ENCODE measurements around the gene ZNF880.
A peak's percentile ranks its signal among the peaks of the same experiment; 100 is the strongest.
"Not testable (repeated sequence)": the region's sequence is repeated elsewhere in the genome, so short reads cannot be mapped to it uniquely, and the experiment has no call there.

ZNF880 gene

GRCh38 chr19:52369559-52370340 lies at the start of gene ZNF880:
TSS of gene ZNF880 (plus strand) at chr19:52369923. CDS start at chr19:52369966, 43 bp downstream.
- DNase-seq (ENCODE audit: low spot score): peak; percentile 43

GRCh38 chr19:52322429-52322828 lies 47.3 kb upstream of the ZNF880 start:
- no peak for DNase-seq (ENCODE audit: low spot score)

DNA sequence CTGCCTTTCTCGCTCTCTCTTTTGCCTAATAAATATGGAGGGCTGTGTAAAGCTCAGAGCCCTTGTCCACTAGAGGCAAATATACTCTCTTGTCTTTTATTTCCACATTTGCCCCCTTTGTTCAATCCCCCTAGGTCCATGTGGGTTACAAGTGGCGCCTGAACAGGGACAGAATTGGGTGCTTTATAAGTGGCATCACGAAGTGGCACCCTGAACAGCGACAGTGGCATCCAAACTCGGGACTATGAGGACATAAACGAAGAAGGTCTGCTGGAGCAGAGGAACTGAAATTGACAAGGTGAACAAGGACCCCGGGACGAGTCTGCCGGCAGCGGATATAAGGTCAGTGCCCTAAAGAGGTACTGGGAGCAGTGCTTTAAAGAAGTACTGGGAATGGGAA lies 38.0 kb upstream of the ZNF880 start:
- DNase-seq (ENCODE audit: low spot score): no peak

GRCh38 chr19:52335768-52336116 lies 34.0 kb upstream of the ZNF880 start:
- DNase-seq (ENCODE audit: low spot score): no peak

DNA sequence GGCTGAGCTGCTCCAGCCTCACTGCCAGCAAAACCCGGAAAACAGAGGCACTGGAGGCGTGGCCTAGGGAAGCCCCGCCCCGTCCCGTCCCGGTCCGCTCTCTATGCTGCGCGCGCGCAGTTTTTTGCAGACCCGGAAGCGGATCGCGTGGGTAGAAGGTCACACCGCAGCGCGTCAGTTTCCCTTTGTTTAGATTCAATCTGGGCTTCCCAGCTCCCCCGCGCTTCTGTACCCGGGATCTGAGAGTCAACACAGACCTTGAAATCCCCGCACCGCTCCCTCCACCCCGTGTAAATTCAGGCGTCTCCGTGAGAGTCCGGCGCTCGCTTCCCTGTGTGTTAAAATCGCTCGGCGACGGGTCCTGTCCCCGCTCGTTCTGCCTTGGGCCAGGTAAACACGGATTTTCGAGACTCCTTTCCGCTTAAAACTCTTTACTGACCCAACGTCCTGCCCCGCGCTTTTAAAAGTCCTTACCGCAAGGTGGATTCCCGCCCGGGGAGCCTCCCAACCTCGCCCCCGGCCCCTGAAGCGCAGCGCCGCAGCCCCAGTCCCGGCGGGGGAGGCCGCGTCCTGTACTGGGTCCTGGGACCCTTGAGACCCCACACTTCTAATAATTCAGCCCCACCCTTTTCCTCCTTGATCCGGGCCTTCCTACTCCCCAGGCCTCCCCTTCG lies 33.5 kb upstream of the ZNF880 start, which contains the start of gene ZNF610:
Gene ZNF610 (plus strand): TSS at position 127 of the 674 bp plus-strand sequence. CDS start 12,930 bp downstream, outside the sequence.
- DNase-seq (ENCODE audit: low spot score): peak; percentile 65

GRCh38 chr19:52336791-52337381 lies 32.8 kb upstream of the ZNF880 start:
- DNase-seq (ENCODE audit: low spot score): no peak

GRCh38 chr19:52339022-52339421 lies 30.7 kb upstream of the ZNF880 start:
- not testable (repeated sequence) for DNase-seq (ENCODE audit: low spot score)

GRCh38 chr19:52343548-52343947 lies 26.2 kb upstream of the ZNF880 start:
- DNase-seq (ENCODE audit: low spot score): peak; percentile 21

GRCh38 chr19:52345162-52345561 lies 24.6 kb upstream of the ZNF880 start:
- no peak for DNase-seq (ENCODE audit: low spot score)

DNA sequence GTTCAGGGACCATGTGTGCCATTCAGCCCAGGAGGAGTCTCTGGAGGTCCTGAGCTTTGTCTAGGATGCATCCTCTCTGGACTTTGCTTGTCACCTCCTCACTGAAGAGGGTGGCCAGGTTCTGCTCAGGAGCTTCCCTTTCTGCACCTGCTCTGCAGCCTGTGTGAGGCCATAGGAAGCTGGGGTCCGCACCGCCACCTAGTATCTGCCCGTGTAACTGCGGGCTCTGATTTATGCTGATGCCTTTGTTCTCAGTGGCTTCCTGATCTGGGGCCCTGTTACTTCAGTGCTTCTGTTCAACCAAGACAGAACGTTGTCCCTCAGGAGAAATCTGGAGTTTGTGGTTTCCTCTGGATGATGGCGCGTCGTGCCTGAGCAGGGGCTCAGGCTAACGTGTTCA lies 18.2 kb upstream of the ZNF880 start:
- no peak for DNase-seq (ENCODE audit: low spot score)

GRCh38 chr19:52366414-52366824 lies 3.3 kb upstream of the ZNF880 start:
- no peak for DNase-seq (ENCODE audit: low spot score)

DNA sequence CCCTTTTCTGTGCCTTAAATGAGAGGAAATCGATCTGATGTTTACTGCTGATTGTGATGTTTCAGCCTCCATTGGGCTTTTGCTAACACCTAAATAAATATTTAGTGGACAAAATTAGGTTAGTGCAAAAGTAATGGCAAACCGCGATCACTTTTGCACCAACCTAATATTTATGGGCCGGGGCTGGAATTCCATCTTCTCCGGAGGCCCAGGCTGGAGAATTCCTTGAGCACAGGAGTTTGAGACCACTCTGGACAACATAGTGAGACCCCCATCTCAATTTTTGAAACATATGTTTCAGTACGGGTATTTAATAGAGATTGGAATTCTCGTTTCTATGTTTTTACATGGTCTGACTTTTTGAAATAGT lies 603 bp downstream of the ZNF880 start:
- DNase-seq (ENCODE audit: low spot score): no peak

DNA sequence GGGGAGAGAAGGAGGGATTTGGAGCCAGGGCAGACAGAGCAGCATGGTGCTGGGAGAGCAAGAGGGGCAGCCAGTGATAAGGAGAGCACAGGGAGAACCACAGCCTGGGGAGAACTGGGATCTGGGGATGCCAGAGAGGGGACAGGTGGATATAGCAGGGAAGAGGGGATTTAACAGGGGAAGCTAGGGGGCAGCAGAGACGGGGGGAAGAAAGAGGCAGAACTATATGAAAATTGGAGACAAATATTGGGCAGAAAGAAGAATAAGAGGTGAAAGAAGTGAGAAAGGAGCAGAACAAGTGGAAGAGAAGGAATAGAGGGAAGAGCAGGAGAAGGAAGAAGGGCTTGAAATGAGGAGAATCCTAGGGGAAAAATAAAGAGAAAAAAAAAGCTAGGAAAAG lies 21.4 kb downstream of the ZNF880 start:
- DNase-seq (ENCODE audit: low spot score): no peak

- DNase-seq (ENCODE audit: low spot score): peak; percentile 45
Observed at GRCh38 chr19:52397310-52398080, 27.8 kb downstream of the ZNF880 start, which contains the start of gene ZNF528. TSS of gene ZNF528 (plus strand) at chr19:52397849. CDS start at chr19:52402014, 4,165 bp downstream.

GRCh38 chr19:52398081-52398441 lies 28.3 kb downstream of the ZNF880 start:
- DNase-seq (ENCODE audit: low spot score): no peak

DNA sequence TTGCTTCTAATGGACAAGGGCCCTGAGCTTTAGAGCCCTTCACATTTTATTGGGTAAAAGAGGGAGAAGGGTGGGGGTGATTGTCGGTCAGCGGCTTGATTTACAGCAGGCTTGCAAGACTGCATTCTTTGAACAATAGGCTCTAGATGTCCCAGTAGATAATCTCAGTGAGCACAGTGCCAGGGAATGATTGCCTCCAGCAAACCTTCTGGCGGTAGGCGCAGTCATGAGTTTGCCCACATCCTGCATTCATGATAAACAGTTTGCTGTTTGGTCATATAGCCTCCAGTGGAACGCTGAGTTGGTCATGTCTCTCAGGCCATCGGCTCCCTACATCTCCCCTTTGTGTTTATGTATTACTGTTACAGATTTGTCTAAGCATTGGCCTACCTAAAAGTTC lies 40.6 kb downstream of the ZNF880 start:
- no peak for DNase-seq (ENCODE audit: low spot score)

DNA sequence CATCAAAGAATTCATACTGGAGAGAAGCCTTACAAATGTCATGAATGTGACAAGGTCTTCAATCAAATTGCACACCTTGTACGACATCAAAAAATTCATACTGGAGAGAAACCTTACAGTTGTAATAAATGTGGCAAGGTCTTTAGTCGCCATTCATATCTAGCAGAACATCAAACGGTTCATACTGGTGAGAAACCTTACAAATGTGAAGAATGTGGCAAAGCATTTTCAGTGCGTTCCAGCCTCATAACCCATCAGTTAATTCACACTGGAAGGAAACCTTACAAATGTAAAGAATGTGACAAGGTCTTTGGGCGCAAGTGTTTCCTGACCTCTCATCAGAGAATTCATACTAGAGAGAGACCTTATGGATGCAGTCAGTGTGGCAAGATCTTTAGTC lies 46.0 kb downstream of the ZNF880 start:
- DNase-seq (ENCODE audit: low spot score): no peak

- no peak for DNase-seq (ENCODE audit: low spot score)
Observed at GRCh38 chr19:52428937-52429336, 59.2 kb downstream of the ZNF880 start, which contains the start of gene ZNF534. TSS of gene ZNF534 (plus strand) at chr19:52429148. CDS start at chr19:52431475, 2,327 bp downstream.
